Stimulated activated CD8-positive, alpha-beta memory T cell treated with anti-CD3 and anti-CD28 coated beads, Interleukin-4, amount 100 ng/mL, for 24 hours (primary cell): ENCODE measurements around the gene PAGE1.
"Not testable (repeated sequence)": the region's sequence is repeated elsewhere in the genome, so short reads cannot be mapped to it uniquely, and the experiment has no call there.

ENCODE experiments used
- DNase-seq: peaks from one replicate; pipeline ENCODE4 v3.0.0-alpha.2; 2020; ENCODE audit warnings: low read depth

Gene PAGE1, protein sequence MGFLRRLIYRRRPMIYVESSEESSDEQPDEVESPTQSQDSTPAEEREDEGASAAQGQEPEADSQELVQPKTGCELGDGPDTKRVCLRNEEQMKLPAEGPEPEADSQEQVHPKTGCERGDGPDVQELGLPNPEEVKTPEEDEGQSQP

DNA sequence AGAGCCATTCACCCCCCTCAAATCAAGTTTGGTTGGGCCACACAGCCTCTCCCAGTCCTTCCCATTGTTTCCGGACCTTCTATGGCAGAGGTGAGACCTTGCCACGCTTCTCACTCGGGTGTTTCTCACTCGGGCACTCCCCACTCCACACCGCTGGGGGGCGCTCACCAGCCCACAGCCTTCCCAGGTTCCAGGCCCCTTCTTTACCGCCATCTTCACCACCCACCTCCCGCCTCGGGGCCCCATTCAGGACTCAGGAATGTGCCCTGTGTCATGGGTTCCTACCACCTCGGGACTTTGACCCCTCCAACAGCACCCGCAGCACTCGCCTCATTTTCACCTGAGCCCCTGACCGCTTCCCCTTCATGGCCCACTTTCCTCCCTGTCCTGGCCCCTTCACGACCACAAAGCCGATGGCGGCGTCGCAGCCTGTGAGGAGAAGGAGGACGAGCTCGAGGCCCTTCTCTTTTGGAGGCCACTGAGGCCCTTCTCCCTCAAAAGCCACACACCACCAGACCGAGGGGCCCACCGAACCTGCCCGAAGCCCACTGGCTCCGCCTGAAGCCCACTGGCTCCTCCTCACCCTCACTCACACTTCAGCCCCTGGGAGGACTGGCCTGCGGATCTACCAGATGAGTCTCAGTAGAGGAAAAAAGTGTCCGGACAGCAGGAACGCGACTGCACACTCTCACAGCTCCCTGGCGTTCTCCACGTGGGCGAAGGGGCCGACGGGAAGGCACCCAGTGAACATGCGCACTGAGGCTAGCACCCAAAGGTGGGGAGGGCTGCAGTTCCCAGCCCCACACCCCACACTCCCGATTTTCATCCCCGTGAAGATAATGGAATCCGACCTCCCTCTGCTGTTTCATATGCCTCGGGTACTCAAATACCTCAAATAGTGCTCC lies at the start of gene PAGE1:
Gene PAGE1 (minus strand): TSS at position 709 of the 905 bp plus-strand sequence. CDS start 1,214 bp downstream, outside the sequence.
- no peak for DNase-seq

DNA sequence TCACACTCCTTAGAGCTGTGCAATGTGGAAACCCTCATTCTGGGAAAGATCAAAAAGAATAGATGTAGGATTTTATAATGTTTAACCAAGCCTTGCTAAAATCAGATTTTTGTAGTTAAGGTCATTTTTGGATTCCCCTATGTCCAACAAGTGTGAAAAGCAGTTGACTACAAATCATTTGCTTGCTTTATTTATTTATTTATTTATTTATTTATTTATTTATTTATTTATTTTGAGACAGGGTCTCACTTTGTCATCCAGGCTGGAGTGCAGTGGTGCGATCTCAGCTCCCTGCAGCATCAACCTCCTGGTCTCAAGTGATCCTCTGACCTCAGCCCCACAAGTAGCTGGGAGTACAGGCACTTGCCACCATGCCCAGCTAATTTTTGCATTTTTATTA lies 45.7 kb upstream of the PAGE1 start:
- not testable (repeated sequence) for DNase-seq

DNA sequence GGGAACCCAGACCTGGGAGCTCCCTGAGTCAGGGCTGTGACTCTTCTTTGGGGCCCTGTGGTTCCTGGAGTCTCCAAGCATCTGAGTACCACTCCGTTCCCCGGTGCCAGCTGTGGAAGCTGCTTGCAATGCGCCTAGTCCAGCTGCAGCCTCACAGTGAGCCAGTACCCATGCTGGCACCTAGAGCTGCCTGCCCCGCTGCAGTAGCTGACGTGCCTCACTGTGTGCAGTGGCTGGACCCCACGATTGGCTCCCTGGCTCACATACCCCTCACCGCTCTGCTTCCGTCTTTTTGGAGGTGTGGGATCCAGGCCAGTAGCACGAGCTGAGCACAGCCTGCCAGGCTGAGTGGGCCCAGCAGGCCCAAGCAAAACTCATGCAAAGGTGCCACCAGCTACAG lies 32.1 kb upstream of the PAGE1 start:
- DNase-seq: no peak

DNA sequence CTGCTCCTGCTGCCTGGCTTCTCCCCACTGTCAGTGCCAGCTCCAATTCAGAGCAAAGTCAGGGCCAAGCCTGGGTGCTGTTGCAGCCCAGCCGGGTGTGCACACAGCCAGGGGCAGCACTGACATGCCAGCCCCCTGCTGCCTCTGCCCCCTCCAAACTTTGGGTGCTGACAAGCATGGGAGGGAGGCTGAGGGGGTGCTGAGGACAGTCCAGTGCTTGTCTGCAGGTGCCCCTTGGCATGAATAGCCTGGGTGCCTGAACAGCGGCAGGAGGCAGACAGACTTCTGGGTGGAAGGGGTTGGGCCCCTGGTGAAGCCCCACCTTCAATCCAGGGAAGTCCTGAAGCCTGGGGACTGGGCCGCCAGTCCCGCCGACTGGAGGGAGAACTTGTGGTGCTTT lies 31.2 kb upstream of the PAGE1 start:
- no peak for DNase-seq

DNA sequence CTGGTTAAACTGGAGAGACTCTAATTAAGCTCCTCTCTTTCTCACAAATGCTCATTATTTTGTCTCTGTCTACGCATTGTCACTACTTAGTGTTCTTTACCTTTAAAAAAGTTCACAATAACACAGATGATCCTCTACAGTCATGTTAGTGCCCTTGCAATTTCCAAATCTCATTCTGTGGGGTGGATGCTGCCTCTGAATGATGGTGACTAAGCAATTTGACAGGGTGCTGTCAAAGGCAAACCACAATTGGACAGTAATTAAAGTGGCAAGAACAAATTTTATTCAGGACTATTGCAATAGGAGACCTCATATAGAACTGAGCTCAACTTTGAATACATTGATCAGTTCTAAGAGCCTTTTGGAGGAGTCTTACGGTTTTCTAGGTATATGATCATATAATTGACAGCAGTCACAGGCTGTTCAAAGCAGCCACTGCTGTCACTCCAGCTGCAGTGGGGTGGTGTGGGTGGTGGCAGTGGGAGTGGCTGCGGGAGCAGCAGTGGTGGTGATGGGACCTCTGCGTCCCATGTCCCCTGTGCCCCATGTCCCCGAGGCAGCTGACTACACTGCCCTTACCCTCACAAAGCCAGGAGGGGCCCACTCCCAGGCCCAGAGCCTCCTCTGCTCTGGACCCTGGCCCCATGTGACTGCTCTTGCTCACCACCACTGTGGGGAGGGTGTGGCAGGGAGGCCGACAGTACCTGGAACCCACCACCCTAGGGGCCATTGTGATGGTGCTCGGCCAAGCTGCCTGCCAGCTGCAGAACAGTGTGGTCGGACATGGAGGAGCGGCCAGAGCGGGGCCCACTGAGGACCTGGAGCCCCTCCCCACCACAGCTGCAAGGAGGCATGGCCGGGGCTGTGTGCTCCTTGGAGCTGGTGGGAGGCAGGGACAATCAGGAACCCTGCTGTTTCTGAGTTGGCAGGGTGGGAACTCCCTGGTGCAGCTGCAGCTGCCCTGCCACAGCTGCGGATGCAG lies 30.4 kb upstream of the PAGE1 start:
- DNase-seq: no peak

DNA sequence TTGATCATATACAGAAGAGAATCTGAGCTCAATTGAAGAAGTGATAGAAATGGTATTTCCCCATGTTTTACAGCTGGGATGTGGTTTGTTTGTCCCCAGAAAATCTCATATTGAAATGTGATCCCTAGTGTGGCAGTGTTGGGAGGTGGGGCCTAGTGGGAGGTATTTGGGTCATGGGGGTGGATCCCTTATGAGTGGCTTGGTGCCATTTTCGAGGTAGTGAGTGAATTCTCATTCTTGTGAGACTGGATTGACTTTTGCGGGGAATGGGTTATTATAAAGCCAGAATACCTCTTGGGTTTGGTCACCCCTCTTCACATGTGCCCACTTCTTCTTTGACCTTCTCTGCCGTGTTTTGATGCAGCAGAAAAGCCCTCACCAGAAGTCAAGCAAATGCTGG lies 29.6 kb upstream of the PAGE1 start:
- no peak for DNase-seq

DNA sequence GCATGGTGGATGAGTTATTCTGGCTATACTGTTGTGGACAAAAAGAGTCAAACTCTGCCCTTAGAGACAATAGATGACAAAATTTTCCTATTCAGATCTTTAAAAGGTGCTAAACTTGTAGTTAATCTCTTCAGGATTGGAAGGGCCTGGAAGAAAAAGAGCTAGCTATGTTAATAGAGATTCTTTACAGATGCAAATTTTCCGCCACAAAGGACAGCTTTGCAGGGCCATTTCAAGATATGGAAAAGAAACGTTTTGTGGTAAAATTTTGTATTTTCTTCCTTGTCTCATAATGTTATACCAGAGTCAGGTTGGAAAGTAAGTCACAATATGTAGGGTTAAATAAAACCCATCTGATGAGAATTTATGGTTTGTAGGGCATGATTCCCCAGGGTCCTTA lies 24.3 kb upstream of the PAGE1 start:
- DNase-seq: not testable (repeated sequence)

DNA sequence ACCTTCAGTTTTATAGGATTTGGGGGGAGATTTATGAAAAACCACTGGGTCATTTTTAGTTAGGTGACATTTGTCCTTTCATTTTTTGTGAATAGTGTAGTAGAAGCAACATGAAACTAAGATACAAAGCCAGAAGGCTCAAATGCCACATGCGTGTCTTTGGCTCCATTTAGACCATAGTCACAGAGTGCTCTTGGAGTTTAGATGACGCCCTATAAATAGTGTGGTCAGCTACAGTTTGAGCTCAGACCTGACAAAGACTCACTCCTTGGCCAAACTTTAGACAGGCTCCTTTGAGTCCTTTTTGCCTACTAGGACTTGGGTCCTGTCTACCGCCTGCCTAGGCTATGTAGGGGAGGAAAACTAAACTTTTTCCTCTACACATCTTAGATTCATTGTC lies 16.8 kb upstream of the PAGE1 start:
- no peak for DNase-seq

DNA sequence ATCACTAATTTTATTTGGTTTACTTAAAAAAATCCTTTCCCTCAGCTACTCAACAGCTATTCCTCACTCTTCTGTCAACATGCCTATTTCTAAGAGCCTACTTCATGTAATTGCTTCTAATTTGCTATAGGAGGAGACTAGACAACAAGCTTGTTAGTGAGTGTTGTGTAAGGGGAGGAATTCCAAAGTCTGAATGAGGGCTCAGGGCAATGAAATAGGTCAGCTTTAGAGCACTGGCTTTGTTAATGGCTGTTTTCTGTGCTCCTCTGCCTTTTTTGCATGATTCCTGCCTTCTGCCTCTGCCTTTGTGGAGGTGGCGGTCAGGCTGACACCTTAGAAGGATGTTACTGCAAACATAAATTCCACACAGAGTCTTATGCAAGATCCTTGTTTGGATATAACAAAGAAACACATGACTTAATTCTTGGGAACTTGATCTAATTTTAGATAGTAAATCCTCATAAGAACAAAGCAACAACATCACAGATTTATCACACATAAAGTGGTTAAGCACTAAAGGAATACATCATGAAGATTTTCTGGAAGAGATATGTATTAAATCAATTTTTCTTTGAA lies 15.0 kb upstream of the PAGE1 start:
- DNase-seq: no peak

DNA sequence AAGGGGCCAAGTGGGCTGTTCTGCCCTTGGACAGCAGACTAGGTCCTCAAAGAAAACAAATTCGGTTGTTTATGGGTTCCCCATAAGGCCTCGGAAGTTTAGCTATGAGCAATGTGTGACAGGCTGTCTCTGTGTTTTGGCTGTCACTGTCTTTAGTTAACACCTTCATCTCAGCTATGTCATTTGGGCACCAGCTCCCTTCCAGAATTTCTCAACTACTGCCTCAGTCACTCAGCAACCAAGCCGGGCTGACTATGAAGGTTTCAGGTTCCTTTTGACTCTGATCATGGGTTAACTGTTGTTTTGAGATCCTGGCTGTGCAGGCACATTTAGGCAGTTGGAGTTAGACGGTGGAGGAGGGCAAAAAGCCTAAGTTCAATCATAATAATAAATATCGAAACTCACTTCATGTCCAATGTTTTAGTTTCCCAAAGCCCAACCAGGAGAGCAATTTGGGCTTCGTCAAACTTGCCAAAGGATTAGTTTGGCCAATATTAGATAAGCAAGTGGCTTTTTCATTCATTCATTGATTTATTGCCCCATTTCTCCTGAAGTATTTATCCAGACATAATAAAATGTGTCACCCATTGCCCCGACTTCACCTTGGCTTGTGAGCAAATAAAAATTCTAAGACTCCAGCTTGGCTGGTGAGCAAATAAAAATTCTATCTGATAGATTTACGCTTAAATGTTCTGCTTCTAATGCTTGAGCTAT lies 9.1 kb upstream of the PAGE1 start:
- DNase-seq: no peak

DNA sequence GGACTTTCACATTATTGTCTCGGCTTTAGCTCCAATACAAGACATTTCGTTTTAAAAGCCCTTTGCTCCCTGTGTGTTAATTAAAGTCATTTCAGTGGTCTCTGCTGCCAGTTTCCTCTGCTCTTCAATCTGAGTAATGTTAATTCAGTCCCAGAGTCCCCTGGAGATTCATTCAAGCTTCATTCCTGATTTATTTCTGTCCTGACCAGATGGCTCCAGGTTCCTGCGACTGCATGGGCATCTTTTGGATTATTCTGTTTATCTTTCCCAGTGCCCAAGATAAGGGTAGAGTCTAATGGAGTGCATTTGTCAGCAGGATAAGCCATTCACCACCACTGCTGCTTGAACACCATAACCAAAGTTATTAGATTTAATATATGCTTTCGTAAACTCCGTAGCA lies 6.1 kb upstream of the PAGE1 start:
- no peak for DNase-seq

DNA sequence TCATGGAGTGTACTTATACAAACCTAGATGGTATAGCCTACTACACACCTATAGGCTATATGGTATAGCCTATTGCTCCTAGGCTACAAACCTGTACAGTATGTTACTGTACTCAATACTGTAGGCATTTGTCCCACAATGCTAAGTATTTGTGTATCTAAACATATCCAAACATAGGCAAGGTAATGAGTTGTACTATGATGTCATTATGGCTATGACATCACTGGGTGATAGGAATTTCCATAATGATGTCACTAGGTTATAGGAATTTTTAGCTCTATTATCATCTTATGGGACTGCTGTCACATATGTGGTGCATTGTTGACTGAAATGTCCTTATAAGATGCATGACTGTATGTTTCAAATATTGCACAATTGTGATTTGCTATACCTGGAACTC lies 5.5 kb upstream of the PAGE1 start:
- DNase-seq: no peak

DNA sequence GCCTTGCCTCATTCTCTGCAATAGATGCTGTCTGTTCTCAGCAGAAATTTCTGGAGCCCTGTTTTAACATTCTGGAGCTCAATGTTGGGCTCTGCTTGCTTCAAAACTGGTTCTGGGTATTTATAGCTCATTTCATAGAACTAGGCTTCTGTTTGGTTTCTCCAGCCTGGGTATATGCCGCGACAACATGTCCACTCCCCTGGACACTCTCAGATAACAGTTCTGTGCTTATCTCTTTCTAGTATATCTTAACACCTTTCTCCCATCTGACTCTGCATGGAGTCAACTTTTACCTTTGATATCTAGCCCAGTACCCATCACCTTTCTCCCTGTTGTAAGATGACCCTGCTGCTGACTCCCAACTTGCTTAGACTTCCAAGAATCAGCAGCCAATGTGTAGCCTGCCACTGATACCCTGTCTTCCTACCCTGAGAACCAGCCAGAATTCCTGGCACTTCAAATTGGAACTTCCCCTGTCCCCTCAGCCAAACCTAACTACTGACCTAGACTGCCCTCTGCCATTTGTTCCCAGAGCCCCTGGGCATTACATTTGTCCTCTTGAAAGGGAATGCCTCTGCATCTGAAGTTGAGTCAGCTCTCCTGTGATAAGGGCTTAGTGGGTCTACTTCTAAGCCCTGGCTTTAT lies 20.6 kb downstream of the PAGE1 start:
- no peak for DNase-seq

DNA sequence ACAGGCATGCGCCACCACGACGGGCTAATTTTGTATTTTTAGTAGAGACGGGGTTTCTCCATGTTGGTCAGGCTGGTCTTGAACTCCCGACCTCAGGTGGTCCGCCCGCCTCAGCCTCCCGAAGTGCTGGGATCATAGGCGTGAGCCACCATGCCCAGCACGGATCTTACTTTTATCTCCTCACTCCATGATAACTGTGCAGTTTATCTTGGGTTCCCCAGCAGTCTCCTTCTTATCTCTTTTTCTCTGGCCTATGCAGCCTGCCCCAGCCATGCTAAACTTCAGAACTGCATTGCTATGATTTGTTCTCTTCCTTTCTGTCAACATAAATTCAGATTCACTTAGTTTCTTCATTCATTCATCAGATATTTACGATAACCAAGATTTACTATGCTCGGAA lies 22.4 kb downstream of the PAGE1 start:
- no peak for DNase-seq

DNA sequence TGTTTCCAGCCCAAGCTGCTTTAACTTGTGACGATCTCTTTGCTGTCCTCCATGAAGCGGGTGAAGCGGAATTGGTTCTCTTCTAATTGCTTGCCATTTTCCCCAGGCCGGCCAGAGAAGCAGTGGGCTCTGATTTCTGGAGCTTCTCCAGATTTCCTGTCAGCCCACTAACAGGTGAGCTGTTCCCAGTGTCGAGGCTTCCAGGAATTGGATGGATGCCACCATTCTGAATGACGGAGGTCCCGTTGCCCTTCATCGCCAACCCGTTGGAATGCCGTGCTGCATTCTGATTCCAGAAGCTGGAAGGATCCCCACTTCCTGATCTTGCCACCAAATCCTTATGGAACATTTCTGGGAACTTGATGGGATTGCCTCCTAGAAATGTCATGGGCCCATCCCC lies 31.0 kb downstream of the PAGE1 start:
- DNase-seq: no peak

DNA sequence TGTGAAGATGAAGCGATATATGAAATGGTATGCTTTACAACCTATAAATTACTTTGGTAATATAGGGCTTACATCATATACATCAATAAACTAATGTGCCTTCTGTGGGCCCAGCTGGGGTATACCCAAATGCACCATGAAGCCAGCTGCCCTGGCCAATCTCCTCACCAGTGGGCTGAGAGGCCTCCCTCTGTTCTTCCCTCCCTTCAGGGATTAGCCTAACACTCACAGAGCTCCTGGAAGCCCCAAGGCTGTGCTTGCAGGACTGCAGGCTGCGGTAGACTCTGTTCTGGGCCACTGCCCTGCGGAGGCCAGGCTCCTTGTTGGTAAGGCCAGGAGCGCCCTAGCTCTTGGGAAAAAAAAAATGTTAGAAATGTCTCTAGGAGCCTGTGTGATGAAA lies 33.9 kb downstream of the PAGE1 start:
- no peak for DNase-seq

DNA sequence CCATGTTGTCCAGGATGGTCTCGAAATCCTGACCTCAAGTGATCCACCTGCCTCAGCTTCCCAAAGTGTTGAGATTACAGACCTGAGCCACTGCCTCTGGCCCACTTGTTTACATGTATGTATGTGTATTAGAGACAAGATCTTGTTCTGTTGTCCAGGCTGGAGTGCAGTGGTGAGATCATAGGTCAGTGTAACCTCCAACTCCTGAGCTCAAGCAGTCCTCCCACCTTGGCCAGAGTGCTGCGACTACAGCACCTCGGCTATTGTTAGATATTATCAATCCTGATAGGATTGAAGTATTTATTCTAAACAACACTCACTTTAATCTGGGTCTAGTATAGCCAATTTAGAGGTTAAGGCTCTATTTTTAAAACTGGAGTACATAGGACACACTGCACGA lies 36.0 kb downstream of the PAGE1 start:
- no peak for DNase-seq

DNA sequence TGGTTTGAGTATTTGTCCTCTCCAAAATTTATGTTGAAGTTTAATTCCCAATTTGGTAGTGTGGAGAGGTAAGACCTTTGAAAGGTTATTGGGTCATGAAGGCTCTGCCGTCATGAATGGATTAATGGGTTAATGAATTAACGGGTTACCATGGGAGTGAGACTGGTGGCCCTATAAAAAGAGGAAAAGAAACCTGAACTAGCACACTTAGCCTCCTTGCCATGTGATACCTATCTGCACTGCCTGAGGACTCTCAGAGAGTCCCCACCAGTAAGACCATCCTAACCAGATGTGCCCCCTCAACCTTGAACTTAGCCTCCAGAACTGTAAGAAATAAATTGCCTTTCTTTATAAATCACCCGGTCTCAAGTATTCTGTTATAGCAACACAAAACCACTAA lies 39.3 kb downstream of the PAGE1 start:
- DNase-seq: no peak

DNA sequence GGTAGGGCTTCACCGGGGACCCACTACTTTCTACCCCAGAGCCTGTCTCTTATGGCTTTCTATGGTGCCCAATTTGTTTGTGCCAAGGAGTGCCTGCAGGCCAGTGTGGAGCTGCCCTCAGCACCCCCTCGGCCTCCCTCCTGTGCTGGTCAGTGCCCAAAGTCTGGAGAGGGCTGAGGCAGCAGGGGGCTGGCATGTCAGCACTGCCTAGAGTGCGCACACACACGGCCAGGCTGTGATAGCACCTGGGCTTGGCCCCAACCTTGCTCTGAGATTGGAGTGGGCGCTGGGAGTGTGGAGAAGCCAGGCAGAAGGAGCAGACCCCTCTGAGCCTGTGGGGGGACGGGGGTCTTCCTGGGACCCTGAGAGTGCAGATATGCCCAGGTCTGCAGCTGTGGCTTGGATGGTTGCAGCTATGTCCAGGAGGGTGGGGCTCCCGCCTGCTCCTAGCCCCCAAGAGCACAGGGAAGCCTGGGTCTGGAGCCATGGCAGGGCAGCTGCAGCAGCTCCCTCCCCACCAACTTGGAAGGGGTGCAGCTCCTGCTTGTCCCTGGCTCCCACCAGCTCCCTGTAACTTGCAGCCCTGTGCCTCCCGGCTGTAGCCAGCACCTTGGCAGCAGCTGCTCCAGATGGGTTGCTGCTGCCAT lies 50.7 kb downstream of the PAGE1 start:
- DNase-seq: no peak
